Iris pigment epithelial cell (primary cell): Measurements from ENCODE around the gene BCAP29.
"Not testable (repeated sequence)": the region's sequence is repeated elsewhere in the genome, so short reads cannot be mapped to it uniquely, and the experiment has no call there.

Experiments
- DNase-seq: peaks from one replicate; pipeline ENCODE4 v3.0.0-alpha.2; 2011; ENCODE audit warnings: low read depth

BCAP29 gene

DNA sequence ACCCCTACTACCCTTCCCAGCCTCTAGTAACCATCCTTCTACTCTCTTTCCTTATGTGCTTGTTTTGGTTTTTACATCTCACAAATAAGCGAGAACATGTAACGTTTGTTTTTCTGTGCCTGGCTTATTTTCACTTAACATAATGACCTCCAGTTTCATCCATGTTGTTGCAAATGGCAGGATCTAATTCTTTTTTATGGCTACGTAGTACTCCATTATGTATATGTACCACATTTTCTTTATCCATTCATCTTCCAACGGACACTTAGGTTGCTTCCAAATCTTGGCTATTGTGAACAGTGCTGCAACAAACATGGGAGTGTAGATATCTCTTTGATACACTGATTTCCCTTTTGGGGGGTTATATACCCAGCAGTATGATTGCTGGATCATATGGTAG lies 47.0 kb downstream of the BCAP29 start:
- DNase-seq: no peak

DNA sequence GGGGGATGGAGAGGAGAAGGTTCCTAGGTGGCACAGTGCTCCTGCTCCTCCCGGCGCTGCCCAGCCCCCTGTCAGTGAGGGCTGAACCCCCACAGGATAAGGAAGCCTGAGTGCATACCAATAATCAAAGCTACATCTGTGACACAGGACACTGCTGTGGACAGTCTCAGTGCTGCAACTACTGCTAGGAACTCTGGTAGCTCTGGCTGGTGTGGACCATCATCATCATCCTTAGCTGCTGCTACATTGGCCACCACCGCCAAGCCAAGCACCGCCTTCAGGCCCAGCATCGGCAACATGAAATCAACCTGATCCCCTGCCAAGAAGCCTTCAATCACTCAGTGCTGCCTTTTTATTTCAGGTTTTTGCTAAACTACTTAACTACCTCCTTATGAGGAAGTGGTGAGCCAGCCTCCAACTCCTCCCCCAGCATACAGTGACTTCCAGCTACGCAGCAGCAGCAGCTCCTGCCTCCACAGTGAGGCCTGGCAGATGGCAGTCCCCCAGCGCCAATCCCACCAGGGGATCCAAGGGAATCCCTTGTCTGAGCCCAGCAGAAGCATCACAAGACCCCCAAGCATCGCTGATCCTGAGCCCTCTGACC lies 48.5 kb downstream of the BCAP29 start:
- no peak for DNase-seq

GRCh38 chr7:107630342-107630741 lies 50.3 kb downstream of the BCAP29 start:
- no peak for DNase-seq

DNA sequence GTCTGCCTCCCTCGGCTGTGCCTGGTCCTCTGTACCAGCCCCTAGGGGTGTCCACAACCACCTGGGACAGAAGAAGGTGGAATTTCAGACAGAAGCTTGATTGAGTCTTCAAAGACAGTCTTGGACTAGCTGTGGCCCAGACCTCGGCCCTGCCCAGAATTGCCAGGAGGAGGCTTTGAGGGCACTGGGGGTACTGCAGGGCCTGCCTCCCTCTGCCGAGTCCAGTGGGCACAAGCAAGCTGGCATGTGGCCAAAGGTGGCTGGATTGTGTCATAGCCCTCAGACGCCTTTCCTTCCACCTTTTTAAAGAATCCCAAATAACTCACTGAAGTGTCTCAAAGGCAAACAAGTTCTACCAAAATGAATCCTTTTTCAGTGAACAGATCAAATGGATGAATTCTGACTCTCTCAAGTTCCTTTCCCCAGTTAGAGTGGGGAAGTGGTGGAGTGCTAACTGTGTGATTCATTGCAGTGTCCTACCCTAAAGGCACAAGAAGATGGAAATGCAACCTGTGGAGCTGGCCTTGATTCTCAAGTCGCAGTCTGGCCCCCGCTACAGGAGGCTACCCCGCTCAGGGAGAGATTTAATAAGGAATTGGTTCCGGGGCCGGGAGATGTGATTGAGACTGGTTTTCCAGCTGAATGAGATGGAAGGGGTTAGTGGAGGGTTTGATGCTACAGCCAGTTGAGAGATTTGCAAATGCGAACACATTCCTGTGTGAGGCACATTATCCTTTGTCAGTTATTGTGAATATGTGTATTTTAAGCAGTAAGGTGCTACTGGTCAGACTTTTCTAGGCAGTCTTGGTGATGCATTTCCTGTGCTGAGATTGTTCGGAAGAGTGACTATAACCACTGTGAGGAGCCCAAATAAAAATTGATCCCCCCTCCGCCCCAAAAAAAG lies 51.8 kb downstream of the BCAP29 start:
- DNase-seq: no peak

DNA sequence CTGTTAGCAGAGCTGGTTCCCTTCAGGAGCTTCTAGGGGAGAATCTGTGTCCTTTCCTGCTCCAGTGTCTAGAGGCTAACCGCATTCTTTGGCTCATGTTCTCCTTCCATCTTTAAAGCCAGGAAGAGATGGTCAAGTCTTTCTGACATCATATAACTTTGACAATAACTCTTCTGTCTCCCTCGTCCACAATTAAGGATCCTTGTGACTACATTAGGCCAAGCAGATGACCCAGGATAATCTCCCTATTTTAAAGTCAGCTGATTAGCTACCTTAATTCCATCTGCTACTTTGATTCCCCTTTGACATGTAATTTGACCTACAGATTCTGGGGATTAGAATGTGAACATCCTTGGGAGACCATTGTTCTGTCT lies 52.4 kb downstream of the BCAP29 start:
- DNase-seq: no peak

DNA sequence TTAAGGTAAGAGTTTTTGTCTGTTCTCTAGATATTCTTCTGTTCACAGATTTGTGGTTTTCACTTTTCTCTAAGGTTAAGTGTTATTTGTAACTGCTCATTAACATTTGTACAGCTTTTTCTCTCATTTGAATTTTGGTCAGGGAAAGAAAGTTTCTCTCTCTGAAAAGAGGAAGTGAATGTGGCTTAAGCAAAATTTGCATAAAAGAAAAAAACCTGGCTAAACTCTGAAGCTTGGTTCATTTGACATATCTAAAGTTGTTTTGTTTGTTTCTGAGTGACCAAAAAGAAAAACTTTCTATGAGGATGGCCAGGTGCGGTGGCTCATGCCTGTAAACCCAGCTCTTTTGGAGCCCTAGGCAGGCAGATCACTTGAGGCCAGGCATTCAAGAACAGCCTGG lies 58.5 kb downstream of the BCAP29 start:
- DNase-seq: no peak

DNA sequence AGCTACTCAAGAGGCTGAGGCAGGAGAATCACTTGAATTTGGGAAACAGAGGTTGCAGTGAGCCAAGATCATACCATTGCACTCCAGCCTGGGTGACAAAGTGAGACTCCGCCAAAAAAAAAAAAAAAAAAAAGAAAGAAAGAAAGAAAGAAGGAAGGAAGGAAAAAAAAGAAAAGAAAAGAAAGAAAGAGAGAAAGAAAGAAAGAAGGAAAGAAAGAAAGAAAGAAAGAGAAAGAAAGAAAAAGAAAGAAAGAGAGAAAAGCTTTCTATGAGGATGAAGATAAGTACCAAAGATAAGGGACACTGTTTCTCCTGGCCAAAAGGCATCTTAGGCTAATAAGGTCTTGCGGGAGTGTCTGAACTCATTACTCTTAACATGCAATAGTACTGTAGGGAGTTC lies 59.0 kb downstream of the BCAP29 start:
- DNase-seq: not testable (repeated sequence)

DNA sequence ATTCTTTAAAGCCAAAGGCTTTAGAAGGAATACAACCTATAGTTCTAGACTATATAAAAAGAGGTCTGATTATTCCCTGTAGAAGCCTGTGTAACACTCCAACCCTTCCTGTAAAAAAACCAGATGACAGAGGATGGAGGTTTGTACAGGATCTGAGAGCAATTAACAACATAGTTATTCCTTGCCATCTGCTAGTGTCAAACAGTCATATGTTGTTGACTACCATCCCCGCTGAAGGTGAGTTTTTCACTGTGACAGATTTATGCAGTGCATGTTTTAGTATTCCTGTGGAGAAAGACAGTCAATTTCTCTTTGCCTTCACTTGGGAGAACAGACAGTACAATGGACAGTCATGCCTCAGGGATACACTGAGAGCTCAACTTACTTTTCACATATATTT lies 61.6 kb downstream of the BCAP29 start:
- DNase-seq: no peak

- no peak for DNase-seq
These were observed 62.5 kb downstream of the BCAP29 start for GRCh38 chr7:107642501-107642900.

DNA sequence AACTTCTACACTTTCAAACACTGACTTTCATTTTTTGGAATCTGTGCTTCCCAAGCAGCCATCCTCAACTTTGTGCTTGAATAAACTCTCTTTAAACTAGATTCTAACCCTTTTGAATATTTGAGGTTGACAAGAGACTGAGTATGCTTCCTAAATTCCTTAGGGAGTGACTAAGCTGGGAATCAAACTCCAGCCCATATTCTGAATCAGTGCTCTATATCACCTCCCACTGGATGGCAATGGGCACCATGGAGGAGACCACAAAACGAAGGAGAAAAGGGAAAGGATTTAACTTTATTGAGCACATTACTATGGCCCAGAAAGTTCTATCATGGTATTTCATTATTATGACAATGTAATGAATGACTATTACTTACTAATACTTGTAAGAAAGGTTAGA lies 63.4 kb downstream of the BCAP29 start:
- DNase-seq: peak; percentile 76

DNA sequence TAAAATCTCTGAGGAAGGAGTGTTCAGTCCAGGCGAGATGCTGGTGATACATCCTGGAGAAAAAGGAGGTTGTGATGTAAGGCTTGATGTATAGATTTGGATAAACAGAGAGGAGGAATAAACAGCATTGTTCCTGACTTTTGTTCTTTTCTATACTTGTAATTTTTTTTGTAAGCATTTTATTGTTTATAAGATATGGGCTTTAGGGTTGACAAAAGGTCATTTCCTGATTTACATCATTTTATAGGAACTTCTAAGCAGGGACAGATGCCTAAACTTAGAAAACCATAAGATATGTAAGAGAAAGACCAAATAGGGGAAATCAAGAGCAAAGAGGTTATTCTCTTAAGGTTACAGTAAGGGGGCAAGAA lies 63.9 kb downstream of the BCAP29 start:
- DNase-seq: peak; percentile 31

DNA sequence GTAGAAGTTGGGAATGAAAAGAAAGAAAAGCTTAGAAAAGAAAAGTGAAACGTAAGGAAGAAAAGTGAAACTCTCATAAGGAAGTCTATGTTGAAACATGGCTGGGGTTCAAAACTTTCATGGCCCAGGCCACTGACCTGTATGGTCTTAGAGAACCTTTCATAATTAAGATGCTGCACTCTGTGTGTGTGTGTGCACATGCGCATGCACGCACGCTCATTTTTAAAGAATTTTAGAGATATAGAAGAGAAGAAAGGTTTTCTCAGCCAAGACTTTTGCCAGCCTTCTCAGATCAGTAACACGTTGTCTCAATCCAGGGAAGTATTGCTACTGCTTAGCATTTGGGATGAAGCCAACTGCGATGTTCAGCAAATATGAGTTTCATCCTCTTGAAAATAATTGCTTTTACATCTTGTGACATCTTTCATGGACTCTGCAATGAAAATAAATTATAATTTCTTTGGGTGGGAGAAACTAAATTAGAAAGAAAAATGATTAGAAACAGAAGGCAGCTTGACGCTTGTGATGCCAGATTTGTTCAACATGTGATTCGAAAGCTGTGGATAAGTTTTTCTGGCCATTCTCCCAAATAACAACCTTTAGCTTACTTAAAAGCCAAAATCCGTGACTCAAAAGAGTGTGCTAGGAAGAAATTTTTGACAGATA lies 64.4 kb downstream of the BCAP29 start:
- peak; percentile 44 for DNase-seq

DNA sequence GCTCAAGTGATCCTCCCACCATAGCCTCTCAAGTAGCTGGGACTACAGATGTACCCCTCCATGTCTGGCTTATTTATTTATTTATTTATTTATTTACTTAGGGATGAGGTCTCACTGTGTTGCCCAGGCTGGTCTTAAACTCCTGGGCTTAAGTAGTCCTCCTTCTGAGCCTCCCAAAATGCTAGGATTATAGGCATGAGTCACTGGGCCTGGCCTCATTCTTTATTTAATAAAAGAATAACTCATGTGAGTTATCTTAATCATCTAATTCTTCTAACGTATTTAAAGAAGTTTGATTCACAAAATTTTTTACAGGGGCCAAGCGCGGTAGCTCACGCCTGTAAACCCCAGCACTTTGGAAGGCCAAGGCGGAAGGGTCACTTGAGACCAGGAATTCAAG lies 72.6 kb downstream of the BCAP29 start:
- DNase-seq: peak; percentile 13

GRCh38 chr7:107658467-107658866 lies 78.4 kb downstream of the BCAP29 start:
- DNase-seq: no peak

DNA sequence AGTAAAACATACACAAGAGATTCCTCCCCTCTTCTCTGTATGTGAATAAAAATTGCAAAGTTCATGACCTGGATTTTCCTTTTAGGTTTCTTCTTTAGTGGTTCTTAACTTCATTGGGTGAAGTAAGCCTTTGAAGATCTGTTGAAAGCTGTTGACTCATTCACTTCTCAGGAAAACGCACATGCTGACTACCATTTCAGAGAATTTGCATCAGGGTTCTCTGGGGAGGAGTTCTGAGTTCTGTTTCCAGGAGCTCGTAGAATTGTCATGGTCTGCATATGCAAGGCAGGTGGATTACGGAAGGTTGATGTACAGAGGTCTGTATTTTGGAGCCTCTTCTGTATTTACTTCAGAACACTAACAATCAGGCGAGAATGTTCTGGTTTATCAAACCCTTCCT lies 79.6 kb downstream of the BCAP29 start:
- DNase-seq: peak; percentile 95

DNA sequence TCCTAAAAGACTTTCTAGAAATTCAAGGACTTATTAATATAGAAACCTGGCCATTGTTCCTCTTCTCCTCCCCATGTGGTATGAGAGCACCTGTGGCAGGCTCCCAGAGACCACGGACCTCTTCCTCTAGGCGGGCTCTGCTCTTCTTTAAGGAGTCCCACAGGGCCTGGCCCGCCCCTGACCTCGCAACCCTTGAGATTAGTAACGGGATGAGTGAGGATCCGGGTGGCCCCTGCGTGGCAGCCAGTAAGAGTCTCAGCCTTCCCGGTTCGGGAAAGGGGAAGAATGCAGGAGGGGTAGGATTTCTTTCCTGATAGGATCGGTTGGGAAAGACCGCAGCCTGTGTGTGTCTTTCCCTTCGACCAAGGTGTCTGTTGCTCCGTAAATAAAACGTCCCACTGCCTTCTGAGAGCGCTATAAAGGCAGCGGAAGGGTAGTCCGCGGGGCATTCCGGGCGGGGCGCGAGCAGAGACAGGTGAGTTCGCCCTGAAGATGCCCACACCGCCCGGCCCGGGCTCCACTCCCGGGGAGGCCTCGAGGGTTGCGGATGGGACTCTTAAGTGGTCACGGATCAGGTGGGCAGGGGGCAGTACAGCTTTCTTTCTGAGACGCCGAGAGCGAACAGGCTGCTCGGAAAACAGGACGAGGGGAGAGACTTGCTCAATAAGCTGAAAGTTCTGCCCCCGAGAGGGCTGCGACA lies 80.5 kb downstream of the BCAP29 start, which contains the start of gene SLC26A4:
SLC26A4 (plus strand) TSS at position 448 of the 700 bp plus-strand sequence. CDS start 814 bp downstream, outside the sequence.
- DNase-seq: no peak

DNA sequence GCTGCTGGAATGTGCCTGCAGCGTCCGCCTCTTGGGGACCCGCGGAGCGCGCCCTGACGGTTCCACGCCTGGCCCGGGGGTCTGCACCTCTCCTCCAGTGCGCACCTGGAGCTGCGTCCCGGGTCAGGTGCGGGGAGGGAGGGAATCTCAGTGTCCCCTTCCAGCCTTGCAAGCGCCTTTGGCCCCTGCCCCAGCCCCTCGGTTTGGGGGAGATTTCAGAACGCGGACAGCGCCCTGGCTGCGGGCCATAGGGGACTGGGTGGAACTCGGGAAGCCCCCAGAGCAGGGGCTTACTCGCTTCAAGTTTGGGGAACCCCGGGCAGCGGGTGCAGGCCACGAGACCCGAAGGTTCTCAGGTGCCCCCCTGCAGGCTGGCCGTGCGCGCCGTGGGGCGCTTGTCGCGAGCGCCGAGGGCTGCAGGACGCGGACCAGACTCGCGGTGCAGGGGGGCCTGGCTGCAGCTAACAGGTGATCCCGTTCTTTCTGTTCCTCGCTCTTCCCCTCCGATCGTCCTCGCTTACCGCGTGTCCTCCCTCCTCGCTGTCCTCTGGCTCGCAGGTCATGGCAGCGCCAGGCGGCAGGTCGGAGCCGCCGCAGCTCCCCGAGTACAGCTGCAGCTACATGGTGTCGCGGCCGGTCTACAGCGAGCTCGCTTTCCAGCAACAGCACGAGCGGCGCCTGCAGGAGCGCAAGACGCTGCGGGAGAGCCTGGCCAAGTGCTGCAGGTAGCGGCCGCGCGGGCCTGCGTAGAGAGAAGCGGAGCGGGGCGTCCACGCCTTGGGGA lies 81.2 kb downstream of the BCAP29 start:
- DNase-seq: peak; percentile 62

- DNase-seq: no peak
These were observed 81.9 kb downstream of the BCAP29 start for GRCh38 chr7:107661865-107662379.

DNA sequence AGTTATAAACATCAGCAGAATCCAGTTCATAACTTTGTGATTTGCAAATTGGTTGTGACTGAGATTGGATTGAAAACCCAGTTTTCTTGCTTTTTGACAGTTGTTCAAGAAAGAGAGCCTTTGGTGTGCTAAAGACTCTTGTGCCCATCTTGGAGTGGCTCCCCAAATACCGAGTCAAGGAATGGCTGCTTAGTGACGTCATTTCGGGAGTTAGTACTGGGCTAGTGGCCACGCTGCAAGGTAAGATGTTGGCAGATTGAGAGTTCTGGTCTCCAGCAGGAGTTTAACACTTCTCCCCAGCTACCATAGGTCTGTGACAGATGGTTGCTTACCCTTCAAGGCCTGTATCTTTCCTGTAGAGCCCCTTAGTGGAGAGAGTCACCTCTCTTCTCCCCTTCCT lies 83.2 kb downstream of the BCAP29 start:
- no peak for DNase-seq

DNA sequence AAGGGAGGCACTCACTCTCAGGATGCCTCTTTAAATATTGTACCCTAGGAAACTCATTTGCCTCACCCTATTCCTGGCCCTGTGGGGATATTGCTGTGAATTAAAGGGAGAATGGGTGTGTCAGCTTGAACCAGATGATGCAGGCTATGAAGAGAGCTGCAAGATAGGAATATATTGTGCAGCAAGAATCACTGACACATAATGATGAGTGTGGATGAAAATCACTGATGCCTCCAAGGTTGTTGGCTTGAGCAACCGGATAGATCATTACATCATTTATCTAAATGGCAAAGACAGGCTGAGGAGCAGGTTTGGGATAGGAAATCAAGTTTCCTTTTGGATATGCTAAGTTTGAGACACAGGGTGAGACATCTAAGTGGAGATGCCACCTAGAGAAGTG lies 86.7 kb downstream of the BCAP29 start:
- DNase-seq: no peak

DNA sequence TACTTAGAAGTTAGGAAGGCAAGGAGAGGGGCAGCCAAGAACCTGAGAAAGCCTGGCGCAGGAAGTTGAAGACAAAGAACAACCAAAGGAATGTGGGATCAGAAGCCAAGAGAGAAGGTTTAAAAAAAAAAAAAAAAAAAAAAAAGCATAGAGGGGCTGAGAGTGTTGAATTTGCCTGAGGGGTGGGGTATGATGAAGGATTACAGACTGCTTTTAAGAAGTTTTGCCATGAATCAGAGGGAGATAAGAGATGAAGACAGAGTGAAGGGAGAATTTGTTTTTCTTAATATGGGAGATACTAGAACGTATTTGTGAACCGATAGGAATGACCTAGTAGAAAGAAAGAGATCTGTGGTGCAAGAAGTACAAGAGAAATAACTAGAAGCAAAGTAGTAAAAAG lies 87.3 kb downstream of the BCAP29 start:
- DNase-seq: no peak
